GM12878 (cell line): ENCODE measurements around the gene EPHA4. TPM values are rescaled to one million over a fixed set of nuclear protein-coding genes. Genes with fewer than 3 reads are reported as not detected.

ENCODE experiments used
- ATAC-seq: fragments of 200-7000 bp; cut with Tn5 transposase; 3 replicates; pipeline ENCODE4 v1.9.1; 2020; ENCODE audit warnings: mild to moderate bottlenecking, moderate library complexity
- BruUV-seq: library from RNA; stranded (reverse); fragments of 400-500 nt; replicated peaks from 2 replicates; lab custom pipeline; 2021; lab: Mats Ljungman, UMichigan
- CTCF ChIA-PET: fragments of 300-600 bp; sonication (Branson Sonifier 250); formaldehyde crosslinking; extraction: SDS; loops from one replicate; lab custom pipeline; 2021; ENCODE audit warnings: inconsistent platforms; lab: Yijun Ruan, JAX
- POLR2A ChIA-PET: fragments of 350-600 bp; formaldehyde crosslinking; extraction: SDS; loops from one replicate; lab custom pipeline; 2021; ENCODE audit warnings: inconsistent platforms; lab: Charles Lee
- RAD21 ChIA-PET: fragments of 300-600 bp; sonication (Branson Sonifier 250); formaldehyde crosslinking; loops from one replicate; lab custom pipeline; 2023; ENCODE audit warnings: antibody characterized with exemption; ENCODE audit not compliant: unreplicated experiment; lab: Charles Lee
- SMC1A ChIA-PET: fragments of 300-600 bp; sonication (Branson Sonifier 250); formaldehyde crosslinking; loops from one replicate; lab custom pipeline; 2023; ENCODE audit not compliant: unreplicated experiment, uncharacterized antibody; lab: Charles Lee
- DNase-seq: peaks from one replicate; pipeline ENCODE4 v3.0.0-alpha.2; 2011; ENCODE audit warnings: low read depth, low spot score
- FAIRE-seq: peaks from 3 replicates; lab custom pipeline; 2011; peaks lifted over from hg19 to GRCh38; lab: Jason Lieb, UNC
- H2AFZ ChIP-seq: 2 replicates; pipeline ENCODE4 v1.6.0; 2011; ENCODE audit warnings: low read depth, low read length, control low read depth; ENCODE audit not compliant: control insufficient read depth
- H3K27ac ChIP-seq: 2 replicates; pipeline ENCODE4 v1.5.1; 2011; ENCODE audit warnings: control low read depth; ENCODE audit not compliant: control insufficient read depth, insufficient read depth
- H3K27me3 ChIP-seq, 2 experiments: replicated peaks in 1 of 2; 2 replicates each; pipeline versions ENCODE4 v1.6.0 to v1.6.1; 2011; ENCODE audit warnings: low read length in 1 of 2; ENCODE audit not compliant: control insufficient read depth in 2 of 2, insufficient read depth in 2 of 2
- H3K36me3 ChIP-seq, 2 experiments: 2 replicates each; pipeline ENCODE4 v1.5.1; 2011; ENCODE audit warnings: low read length in 1 of 2; ENCODE audit not compliant: control insufficient read depth in 2 of 2, insufficient read depth in 2 of 2
- H3K4me1 ChIP-seq: 2 replicates; pipeline ENCODE4 v1.6.1; 2011; ENCODE audit warnings: mild to moderate bottlenecking, low read length, moderate library complexity, mixed read lengths; ENCODE audit not compliant: control insufficient read depth, insufficient read depth
- H3K4me2 ChIP-seq: 2 replicates; pipeline ENCODE4 v1.6.0; 2011; ENCODE audit warnings: control low read depth; ENCODE audit not compliant: control insufficient read depth, insufficient read depth
- H3K4me3 ChIP-seq: fragments of 200-600 bp; sonication (generic); 2 replicates; pipeline ENCODE4 v1.5.1; 2016
- H3K79me2 ChIP-seq: 2 replicates; pipeline ENCODE4 v1.6.0; 2011; ENCODE audit warnings: low read length; ENCODE audit not compliant: control insufficient read depth, insufficient read depth
- H3K9ac ChIP-seq: 2 replicates; pipeline ENCODE4 v1.8.0; 2011; ENCODE audit warnings: low read length, control low read depth, mixed read lengths; ENCODE audit not compliant: control insufficient read depth, insufficient read depth
- H3K9me3 ChIP-seq: replicated peaks from 3 replicates; pipeline ENCODE4 v1.5.1; 2011; ENCODE audit warnings: mild to moderate bottlenecking, low read length; ENCODE audit not compliant: control insufficient read depth, insufficient read depth
- H4K20me1 ChIP-seq: 2 replicates; pipeline ENCODE4 v1.6.0; 2011; ENCODE audit not compliant: control insufficient read depth, insufficient read depth
- EZH2 ChIP-seq: IDR thresholded peaks from 2 replicates; pipeline ENCODE4 v1.6.1; 2012; ENCODE audit warnings: low read depth, mild to moderate bottlenecking, control low read depth, inconsistent platforms, low read length, borderline replicate concordance; ENCODE audit not compliant: control insufficient read depth
- MTA2 ChIP-seq: fragments of 450-650 bp; IDR thresholded peaks from 2 replicates; pipeline ENCODE4 v1.6.1; 2016; ENCODE audit warnings: low read depth, mild to moderate bottlenecking, moderate library complexity
- NFYB ChIP-seq: IDR thresholded peaks from 2 replicates; pipeline ENCODE4 v1.6.1; 2011; ENCODE audit warnings: low read depth, mild to moderate bottlenecking, low read length, improper control_type of control experiment, moderate library complexity; ENCODE audit not compliant: insufficient read depth
- PAX5 ChIP-seq: IDR thresholded peaks from 2 replicates; pipeline ENCODE4 v1.6.1; 2011; ENCODE audit warnings: low read depth, low read length, borderline replicate concordance
- POLR2AphosphoS5 ChIP-seq: IDR thresholded peaks from 2 replicates; pipeline ENCODE4 v1.6.1; 2011; ENCODE audit warnings: mild to moderate bottlenecking, low read length, inconsistent platforms
- STAT1 ChIP-seq: fragments of 450-650 bp; conservative IDR thresholded peaks from 2 replicates; pipeline ENCODE4 v1.6.1; 2014; ENCODE audit warnings: antibody characterized with exemption, mild to moderate bottlenecking
- ZNF384 ChIP-seq: IDR thresholded peaks from 2 replicates; pipeline ENCODE4 v1.6.1; 2012; ENCODE audit warnings: low read depth, mild to moderate bottlenecking, low read length, improper control_type of control experiment, borderline replicate concordance
- WGBS: methylation state at CpG from one replicate; pipeline ENCODE4 v1.1.6; 2016; ENCODE audit warnings: low lambda C conversion rate; ENCODE audit not compliant: insufficient replicate concordance, insufficient coverage; ENCODE audit errors: missing lambda C conversion rate; 5-methylcytosine and 5-hydroxymethylcytosine counted together
- in situ Hi-C: fragments of 300-500 bp; cut with MboI; formaldehyde crosslinking; loops from 9 replicates; pipeline ENCODE4 v1.14.3; 2018; ENCODE audit warnings: mixed read lengths
- intact Hi-C: fragments of 100-400 bp; cut with micrococcal nuclease; formaldehyde crosslinking; loops from one replicate; pipeline ENCODE4 v1.14.2; 2022; ENCODE audit not compliant: unreplicated experiment
- polyA plus RNA-seq, 11 experiments: library from polyadenylated mRNA; depleted of rRNA in 4 of 11; unstranded in 6 of 11; stranded (reverse) in 5 of 11; fragments of >200 nt; fragmentation: Nextera tagmentation in 4 of 11; fragmentation: Illumina TruSeq in 1 of 11; extraction: Ambion mirVana in 4 of 11; extraction: Trizol in 1 of 11; gene quantifications; 1 replicate in 1 of 11; 2 replicates in 10 of 11; pipeline versions ENCODE4 v1.2.1 to v1.2.3, GENCODE V29; 2011 to 2016; ENCODE audit warnings: inconsistent platforms in 2 of 11, missing spikeins in 2 of 11, low read depth in 1 of 11
- total RNA-seq, 4 experiments: library from RNA; depleted of rRNA in 3 of 4; stranded (reverse); fragments of >200 nt in 3 of 4; fragmentation: Illumina TruSeq in 1 of 4; extraction: Trizol in 1 of 4; gene quantifications; 2 replicates each; pipeline versions ENCODE4 v1.2.1 to v1.2.3, GENCODE V29; 2013 to 2021
- TF ChIP-seq, protein P1 (sequence below): fragments of 450-650 bp; formaldehyde crosslinking; IDR thresholded peaks from 2 replicates; pipeline ENCODE4 v1.4.0; 2022; ENCODE audit warnings: mild to moderate bottlenecking, moderate library complexity
- TF ChIP-seq, protein P2 (sequence below): fragments of 450-650 bp; IDR thresholded peaks from 2 replicates; pipeline ENCODE4 v1.6.1; 2016; ENCODE audit warnings: mild to moderate bottlenecking
- TF ChIP-seq, protein P3 (sequence below): fragments of 450-650 bp; IDR thresholded peaks from 2 replicates; pipeline ENCODE4 v1.6.1; 2017; ENCODE audit warnings: low read depth, mild to moderate bottlenecking, moderate library complexity

EPHA4 gene
- total and polyA plus RNA-seq, 10 of the 15 experiments (the other 5 are each of a cell fraction or from before 2014, with no cell fraction given): 0.06 to 1.5 (median 0.33) TPM; not detected in 1

DNA sequence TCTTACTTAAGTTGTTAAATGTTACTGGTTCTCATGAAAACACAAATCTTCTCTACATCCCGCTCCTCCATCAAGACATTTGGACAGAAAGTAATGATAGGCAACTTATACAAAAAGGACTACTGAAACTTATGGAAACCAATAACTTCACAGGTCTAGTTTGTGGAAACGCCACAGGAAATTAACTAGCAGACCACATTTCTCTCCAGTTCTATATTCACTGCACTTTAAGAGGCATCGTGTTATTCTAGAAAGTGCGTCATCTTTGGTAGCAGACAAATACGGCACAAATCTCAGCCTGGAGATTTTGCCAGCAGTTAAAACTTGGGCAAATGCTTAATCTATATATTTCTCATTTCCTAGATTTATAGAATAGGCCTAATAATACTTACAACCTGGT, 164.3 kb downstream of the EPHA4 start:
- TF ChIP-seq EZH2 (no peak), NFYB (no peak), POLR2AphosphoS5 (no peak), ZNF384 (no peak), MTA2 (no peak), STAT1 (no peak), PAX5 (no peak)
- TF ChIP-seq, protein P1, sequence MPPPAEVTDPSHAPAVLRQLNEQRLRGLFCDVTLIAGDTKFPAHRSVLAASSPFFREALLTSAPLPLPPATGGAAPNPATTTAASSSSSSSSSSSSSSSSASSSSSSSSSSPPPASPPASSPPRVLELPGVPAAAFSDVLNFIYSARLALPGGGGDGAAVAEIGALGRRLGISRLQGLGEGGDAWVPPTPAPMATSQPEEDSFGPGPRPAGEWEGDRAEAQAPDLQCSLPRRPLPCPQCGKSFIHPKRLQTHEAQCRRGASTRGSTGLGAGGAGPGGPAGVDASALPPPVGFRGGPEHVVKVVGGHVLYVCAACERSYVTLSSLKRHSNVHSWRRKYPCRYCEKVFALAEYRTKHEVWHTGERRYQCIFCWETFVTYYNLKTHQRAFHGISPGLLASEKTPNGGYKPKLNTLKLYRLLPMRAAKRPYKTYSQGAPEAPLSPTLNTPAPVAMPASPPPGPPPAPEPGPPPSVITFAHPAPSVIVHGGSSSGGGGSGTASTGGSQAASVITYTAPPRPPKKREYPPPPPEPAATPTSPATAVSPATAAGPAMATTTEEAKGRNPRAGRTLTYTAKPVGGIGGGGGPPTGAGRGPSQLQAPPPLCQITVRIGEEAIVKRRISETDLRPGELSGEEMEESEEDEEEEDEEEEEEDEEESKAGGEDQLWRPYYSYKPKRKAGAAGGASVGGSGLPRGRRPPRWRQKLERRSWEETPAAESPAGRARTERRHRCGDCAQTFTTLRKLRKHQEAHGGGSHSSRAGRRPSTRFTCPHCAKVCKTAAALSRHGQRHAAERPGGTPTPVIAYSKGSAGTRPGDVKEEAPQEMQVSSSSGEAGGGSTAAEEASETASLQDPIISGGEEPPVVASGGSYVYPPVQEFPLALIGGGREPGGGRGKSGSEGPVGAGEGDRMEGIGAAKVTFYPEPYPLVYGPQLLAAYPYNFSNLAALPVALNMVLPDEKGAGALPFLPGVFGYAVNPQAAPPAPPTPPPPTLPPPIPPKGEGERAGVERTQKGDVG (CRISPR knock-in tag): no peak
- TF ChIP-seq, protein P2, sequence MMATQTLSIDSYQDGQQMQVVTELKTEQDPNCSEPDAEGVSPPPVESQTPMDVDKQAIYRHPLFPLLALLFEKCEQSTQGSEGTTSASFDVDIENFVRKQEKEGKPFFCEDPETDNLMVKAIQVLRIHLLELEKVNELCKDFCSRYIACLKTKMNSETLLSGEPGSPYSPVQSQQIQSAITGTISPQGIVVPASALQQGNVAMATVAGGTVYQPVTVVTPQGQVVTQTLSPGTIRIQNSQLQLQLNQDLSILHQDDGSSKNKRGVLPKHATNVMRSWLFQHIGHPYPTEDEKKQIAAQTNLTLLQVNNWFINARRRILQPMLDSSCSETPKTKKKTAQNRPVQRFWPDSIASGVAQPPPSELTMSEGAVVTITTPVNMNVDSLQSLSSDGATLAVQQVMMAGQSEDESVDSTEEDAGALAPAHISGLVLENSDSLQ: no peak
- TF ChIP-seq, protein P3, sequence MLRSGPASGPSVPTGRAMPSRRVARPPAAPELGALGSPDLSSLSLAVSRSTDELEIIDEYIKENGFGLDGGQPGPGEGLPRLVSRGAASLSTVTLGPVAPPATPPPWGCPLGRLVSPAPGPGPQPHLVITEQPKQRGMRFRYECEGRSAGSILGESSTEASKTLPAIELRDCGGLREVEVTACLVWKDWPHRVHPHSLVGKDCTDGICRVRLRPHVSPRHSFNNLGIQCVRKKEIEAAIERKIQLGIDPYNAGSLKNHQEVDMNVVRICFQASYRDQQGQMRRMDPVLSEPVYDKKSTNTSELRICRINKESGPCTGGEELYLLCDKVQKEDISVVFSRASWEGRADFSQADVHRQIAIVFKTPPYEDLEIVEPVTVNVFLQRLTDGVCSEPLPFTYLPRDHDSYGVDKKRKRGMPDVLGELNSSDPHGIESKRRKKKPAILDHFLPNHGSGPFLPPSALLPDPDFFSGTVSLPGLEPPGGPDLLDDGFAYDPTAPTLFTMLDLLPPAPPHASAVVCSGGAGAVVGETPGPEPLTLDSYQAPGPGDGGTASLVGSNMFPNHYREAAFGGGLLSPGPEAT: no peak
- H3K27ac ChIP-seq: no peak overlapping the region
- no peaks in the 10 kb centered on the region for H3K79me2 ChIP-seq
- ATAC-seq (no peak), DNase-seq (no peak), FAIRE-seq (no peak)
- intact Hi-C loops (no loop called here), in situ Hi-C loops (no loop called here)
- H3K4me3 ChIP-seq: no peak overlapping the region
- H3K36me3 ChIP-seq: no peaks in the 10 kb centered on the region
- H3K27me3 ChIP-seq: no peaks in the 10 kb centered on the region
- no peaks in the 10 kb centered on the region for H4K20me1 ChIP-seq
- no TSS peak for BruUV-seq
- ChIA-PET SMC1A (no interaction called here), RAD21 (no interaction called here), POLR2A (no interaction called here), CTCF (interaction anchor here (1.0 kb wide), 1 partner anchor 9 kb away, joined by 3 read pairs; no protein-coding TSS in a partner anchor)
- H3K4me1 ChIP-seq: no peaks in the 10 kb centered on the region
- no peaks in the 10 kb centered on the region for H3K9me3 ChIP-seq
- H3K9ac ChIP-seq: no peak overlapping the region
- H2AFZ ChIP-seq: no peak overlapping the region
- H3K4me2 ChIP-seq: no peak overlapping the region
- 66% methylated on average over 5 of the region's 5 CpGs for WGBS
